Breast epithelium (tissue), 3 donors: ENCODE results near the gene GAPT.

Experiments
- POLR2A ChIP-seq: fragments of 450-650 bp; IDR thresholded peaks from one replicate; pipeline ENCODE4 v1.6.1; 2016; ENCODE audit warnings: antibody characterized with exemption, mild to moderate bottlenecking, moderate library complexity
- POLR2AphosphoS5 ChIP-seq, 3 donors: sonication (generic); formaldehyde crosslinking; IDR thresholded peaks; one replicate each; pipeline ENCODE4 v1.6.1; 2017; ENCODE audit warnings: antibody characterized with exemption in 3 of 3
- TF ChIP-seq, protein P1 (sequence below), 3 donors: fragments of 450-650 bp; IDR thresholded peaks; one replicate each; pipeline ENCODE4 v1.5.1; 2016 to 2017; ENCODE audit warnings: antibody characterized with exemption in 3 of 3, mild to moderate bottlenecking in 3 of 3, moderate library complexity in 3 of 3

DNA sequence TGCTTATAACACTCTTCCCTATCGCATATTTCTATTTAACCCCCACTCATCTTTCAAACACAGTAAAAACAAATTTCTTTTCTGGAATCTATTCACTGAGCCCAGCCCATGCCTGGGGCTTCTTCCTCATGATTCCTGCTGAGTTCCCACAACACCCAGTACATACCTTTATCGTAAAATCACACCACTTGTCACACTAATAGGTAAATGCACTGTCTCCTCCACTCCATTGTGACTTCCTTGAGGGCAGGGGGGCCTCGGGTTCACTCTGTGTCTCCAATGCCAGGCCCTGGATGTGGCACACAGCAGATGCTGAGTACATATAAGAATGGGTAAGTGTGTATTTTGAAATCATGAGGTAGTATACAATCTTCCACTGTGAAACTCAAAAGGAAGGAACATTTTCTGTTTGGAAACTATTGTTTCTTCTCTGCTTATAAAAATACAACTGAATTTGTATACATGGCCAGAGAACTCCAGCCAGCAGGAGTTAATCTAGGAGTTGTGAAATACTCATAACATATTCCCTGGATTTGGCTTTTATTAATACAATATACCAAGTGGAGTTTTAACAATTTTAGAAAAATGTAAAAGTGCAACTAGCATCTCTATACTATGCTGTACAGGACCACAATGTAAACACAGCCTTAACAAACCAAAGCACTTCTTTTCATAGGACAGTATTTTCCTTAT lies 38.5 kb upstream of the GAPT start:
- TF ChIP-seq POLR2A (no peak), POLR2AphosphoS5 (IDR thresholded peaks at IDR 0.05) (no peak)
- TF ChIP-seq, protein P1, sequence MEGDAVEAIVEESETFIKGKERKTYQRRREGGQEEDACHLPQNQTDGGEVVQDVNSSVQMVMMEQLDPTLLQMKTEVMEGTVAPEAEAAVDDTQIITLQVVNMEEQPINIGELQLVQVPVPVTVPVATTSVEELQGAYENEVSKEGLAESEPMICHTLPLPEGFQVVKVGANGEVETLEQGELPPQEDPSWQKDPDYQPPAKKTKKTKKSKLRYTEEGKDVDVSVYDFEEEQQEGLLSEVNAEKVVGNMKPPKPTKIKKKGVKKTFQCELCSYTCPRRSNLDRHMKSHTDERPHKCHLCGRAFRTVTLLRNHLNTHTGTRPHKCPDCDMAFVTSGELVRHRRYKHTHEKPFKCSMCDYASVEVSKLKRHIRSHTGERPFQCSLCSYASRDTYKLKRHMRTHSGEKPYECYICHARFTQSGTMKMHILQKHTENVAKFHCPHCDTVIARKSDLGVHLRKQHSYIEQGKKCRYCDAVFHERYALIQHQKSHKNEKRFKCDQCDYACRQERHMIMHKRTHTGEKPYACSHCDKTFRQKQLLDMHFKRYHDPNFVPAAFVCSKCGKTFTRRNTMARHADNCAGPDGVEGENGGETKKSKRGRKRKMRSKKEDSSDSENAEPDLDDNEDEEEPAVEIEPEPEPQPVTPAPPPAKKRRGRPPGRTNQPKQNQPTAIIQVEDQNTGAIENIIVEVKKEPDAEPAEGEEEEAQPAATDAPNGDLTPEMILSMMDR (IDR thresholded peaks at IDR 0.05) = no peak
